Upper lobe of left lung (tissue), 4 donors: Measurements from ENCODE around the gene IL33.

ENCODE experiments used
- CTCF ChIP-seq, 6 experiments: fragments of 450-650 bp in 4 of 6; fragments of 200-600 bp in 2 of 6; sonication (generic) in 2 of 6; IDR thresholded peaks; one replicate each; pipeline ENCODE4 v1.5.1; 2016 to 2019; ENCODE audit warnings: antibody characterized with exemption in 6 of 6
- POLR2AphosphoS5 ChIP-seq, 2 donors: sonication (generic); formaldehyde crosslinking; IDR thresholded peaks; one replicate each; pipeline ENCODE4 v1.5.1; 2017; ENCODE audit warnings: antibody characterized with exemption in 2 of 2

- no peak for TF ChIP-seq CTCF (IDR thresholded peaks at IDR 0.05)
- TF ChIP-seq POLR2AphosphoS5 (IDR thresholded peaks at IDR 0.05): no peak
Observed at GRCh38 chr9:6216002-6216401, 395 bp downstream of the IL33 start.
